Urinary bladder (tissue), 4 donors: ENCODE results near the gene FAM193B. TPM values are rescaled to one million over a fixed set of nuclear protein-coding genes. Genes with fewer than 3 reads are reported as not detected.

Experiments used
- DNase-seq: peaks from one replicate; pipeline ENCODE4 v3.0.0-alpha.2; 2015; ENCODE audit errors: extremely low spot score
- H3K27ac ChIP-seq: one replicate; pipeline ENCODE4 v1.5.1; 2013; ENCODE audit warnings: low read depth, mild to moderate bottlenecking, moderate library complexity
- H3K36me3 ChIP-seq: one replicate; pipeline ENCODE4 v1.6.1; 2013; ENCODE audit warnings: mild to moderate bottlenecking, moderate library complexity; ENCODE audit not compliant: insufficient read depth
- H3K4me1 ChIP-seq: one replicate; pipeline ENCODE4 v1.6.1; 2013; ENCODE audit warnings: mild to moderate bottlenecking, moderate library complexity; ENCODE audit not compliant: insufficient read depth
- H3K4me3 ChIP-seq: one replicate; pipeline ENCODE4 v1.5.1; 2013; ENCODE audit warnings: low read depth, low read length
- WGBS: extraction: QIAGEN DNeasy Blood & Tissue Kit; methylation state at CpG from one replicate; pipeline ENCODE4 v1.1.7; 2013; 5-methylcytosine and 5-hydroxymethylcytosine counted together
- polyA plus RNA-seq: library from polyadenylated mRNA; stranded (reverse); fragments of 200-250 nt; gene quantifications from one replicate; pipeline ENCODE4 v1.2.3, GENCODE V29; 2013
- total RNA-seq: library from RNA; depleted of rRNA; stranded (reverse); fragments of >200 nt; gene quantifications from one replicate; pipeline ENCODE4 v1.2.3, GENCODE V29; 2014
- donor health status: healthy with polysubstance abuse.
- donor health status: healthy.

Gene FAM193B
- total and polyA plus RNA-seq, 2 donors: 22.8 to 66.7 TPM

- no peaks in the 10 kb centered on the region for H3K4me1 ChIP-seq
- WGBS: 76% methylated on average over 10 of the region's 10 CpGs
- DNase-seq: no peak
- H3K27ac ChIP-seq: no peak overlapping the region
- H3K36me3 ChIP-seq: no peaks in the 10 kb centered on the region
- no peak overlapping the region for H3K4me3 ChIP-seq
Measured at GRCh38 chr5:177524941-177525655, 29.3 kb downstream of the FAM193B start.

DNA sequence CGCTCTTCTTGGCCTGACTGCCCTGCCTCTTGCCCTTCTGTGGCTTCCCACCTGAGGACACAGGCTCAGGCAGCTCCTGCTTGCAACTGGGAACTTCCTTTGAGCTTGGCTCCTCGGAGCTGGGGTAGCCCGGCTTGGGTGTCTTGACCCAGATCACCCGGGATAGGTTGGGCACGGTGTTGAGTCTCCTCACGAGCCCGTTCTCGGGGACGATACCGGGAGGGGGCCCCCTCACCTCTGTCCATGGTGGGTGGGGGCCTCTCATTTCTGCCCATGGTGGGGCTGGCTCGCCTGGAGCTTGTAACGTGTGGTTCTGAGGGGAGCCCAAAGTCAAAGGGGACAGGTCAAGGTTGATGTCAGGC is 29.8 kb downstream of the FAM193B start:
- no peak overlapping the region for H3K4me3 ChIP-seq

GRCh38 chr5:177523711-177524538 is 30.4 kb downstream of the FAM193B start:
- DNase-seq: no peak
- Histone ChIP-seq H3K4me3 (no peak overlapping the region), H3K36me3 (no peaks in the 10 kb centered on the region), H3K27ac (no peak overlapping the region), H3K4me1 (no peaks in the 10 kb centered on the region)
- WGBS: 96% methylated on average over 19 of the region's 19 CpGs

More for the DNA sequence above, 29.8 kb downstream of the FAM193B start:
- no peak for DNase-seq
- H3K36me3 ChIP-seq: no peaks in the 10 kb centered on the region
- no peak overlapping the region for H3K27ac ChIP-seq
- 91% methylated on average over 12 of the region's 12 CpGs for WGBS
- H3K4me1 ChIP-seq: no peaks in the 10 kb centered on the region

DNA sequence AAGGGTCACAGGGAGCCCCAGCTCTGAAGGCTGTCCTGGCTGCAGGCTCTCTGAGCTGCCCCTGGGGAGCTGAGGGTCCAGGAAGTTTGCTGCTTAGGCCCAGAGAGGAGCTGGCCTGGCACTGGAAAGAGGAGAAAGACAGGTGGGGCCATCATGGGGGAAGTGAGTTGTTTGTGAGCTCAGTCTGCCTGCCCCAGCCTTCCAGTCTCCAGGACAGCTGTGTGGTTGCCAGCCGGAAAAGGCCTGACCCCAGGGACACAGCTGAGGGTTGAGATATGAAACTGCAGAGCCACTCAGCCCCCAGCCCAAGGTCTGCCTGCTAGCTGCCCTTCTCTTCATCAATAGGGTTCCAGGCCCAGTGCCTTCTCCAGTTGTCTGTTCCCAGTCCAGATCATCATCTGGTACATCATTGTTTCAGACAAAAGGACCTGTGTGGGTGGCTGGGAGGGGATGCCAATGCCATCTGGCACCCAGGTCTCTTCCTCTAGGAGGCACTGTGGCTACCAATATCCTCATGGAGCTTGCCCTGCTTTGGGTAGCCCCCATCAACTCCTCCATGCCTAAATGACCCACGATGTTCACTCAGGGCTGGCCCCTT is 33.3 kb downstream of the FAM193B start:
- no peaks in the 10 kb centered on the region for H3K4me1 ChIP-seq
- no peak overlapping the region for H3K4me3 ChIP-seq
- no peaks in the 10 kb centered on the region for H3K36me3 ChIP-seq
- no peak for DNase-seq
- WGBS: 78% methylated on average over 2 of the region's 2 CpGs
- no peak overlapping the region for H3K27ac ChIP-seq

DNA sequence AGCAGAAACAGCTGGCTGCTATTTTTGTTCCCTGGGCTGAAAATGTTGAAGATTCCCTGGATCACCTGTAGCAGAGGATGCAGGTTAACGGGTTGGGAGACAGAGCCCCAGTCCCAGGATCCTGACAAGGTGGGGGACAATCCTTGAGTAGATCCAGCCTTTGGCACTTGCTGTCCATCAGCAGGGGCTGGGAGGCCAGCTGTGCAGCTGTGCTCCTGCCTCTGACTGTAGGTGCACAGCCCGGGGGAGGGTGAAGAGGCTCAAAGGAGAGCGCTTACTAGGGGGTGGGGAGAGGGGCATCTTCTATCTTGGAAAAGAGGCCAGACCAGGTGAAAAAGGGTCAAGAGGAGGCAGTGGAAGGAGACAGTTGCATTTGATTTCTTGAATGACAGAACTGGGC is 34.1 kb downstream of the FAM193B start:
- H3K27ac ChIP-seq: no peak overlapping the region
- no peak for DNase-seq
- no peak overlapping the region for H3K4me3 ChIP-seq
- WGBS: 94% methylated on average over 3 of the region's 3 CpGs
- no peaks in the 10 kb centered on the region for H3K36me3 ChIP-seq
- no peaks in the 10 kb centered on the region for H3K4me1 ChIP-seq

- Histone ChIP-seq H3K27ac (no peak overlapping the region), H3K36me3 (no peaks in the 10 kb centered on the region), H3K4me3 (no peak overlapping the region), H3K4me1 (no peaks in the 10 kb centered on the region)
- DNase-seq: no peak
- 93% methylated on average over 13 of the region's 13 CpGs for WGBS
Measured at GRCh38 chr5:177519463-177520235, 34.7 kb downstream of the FAM193B start.

DNA sequence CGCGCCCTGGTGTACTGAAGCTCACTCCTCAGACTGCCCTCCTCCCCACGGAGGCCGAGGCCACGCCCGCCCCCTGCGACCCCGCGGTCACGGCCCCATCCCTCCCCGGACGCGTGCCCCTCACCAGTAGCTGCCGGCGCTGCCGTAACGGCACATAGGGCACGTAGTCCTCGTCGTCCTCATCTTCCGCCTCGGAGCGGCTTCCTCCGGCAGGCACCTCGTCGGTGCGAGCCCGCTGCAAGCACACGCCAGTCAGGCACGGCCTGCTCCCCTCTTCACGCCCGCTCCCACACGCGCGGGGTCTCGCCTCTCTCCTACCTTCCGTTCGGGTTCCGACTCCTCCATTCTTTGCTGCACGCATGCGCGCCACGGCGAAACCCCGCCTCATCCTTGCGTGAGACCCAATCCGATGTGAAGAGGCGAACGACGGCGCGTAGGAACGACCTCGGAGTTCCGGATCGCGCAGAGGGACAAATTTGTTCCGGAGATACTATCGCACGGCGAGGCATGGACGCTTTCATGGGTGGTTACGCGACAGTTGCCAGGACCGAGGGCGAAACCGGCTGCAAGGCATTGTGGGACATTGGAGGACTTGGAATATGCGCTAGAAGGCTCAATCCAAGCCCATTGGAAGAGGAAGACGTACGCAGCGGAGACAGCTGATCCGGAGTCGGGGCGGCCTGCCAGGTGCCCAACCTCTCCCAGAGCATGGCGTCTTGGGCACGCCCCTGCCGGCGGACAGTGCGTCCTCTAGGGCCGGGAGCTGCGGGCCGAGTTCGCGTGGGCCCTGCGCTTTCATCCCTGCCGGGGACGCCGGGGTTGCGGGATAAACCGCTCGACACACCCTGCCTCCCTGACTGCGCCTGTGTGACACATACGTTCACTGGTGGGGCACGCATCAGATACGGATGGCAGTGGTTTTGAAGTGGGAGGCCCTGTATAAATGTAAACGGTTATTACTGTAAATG is 37.5 kb downstream of the FAM193B start, which contains the start of gene DDX41:
DDX41 (minus strand) TSS at position 361 of the 968 bp plus-strand sequence; CDS start at position 345, 16 bp downstream.
- peak within 1 kb of the TSS; percentile 92 for H3K4me3 ChIP-seq
- under 1% methylated on average over 96 of the region's 96 CpGs for WGBS
- DNase-seq: peak; percentile 97
- H3K36me3 ChIP-seq: no peaks in the 10 kb centered on the region
- peak within 1 kb of the TSS; percentile 82 for H3K27ac ChIP-seq
- H3K4me1 ChIP-seq: no peaks in the 10 kb centered on the region

DNA sequence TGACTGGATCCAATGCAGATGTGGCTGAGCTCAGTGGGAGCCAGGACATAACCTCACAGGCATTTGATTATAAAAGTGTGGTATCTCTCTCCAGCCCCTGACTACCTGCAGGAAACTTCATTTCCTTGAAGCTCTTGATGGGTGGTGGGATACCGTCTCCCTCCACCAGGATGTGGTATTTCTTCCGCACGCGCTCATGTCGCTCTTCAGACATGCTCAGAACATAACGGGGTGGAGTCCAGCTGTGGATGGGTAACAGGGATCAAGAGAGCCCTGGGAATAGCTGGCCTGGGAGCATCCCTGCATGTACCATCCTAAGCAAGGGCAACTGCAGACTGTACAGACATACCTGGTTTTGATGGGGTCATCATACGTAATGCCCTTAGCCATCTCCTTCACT is 38.8 kb downstream of the FAM193B start:
- DNase-seq: no peak
- Histone ChIP-seq H3K4me3 (peak overlapping the region; percentile 92), H3K4me1 (no peaks in the 10 kb centered on the region), H3K36me3 (peaks cover 2% of the 10 kb centered on the region), H3K27ac (no peak overlapping the region)
- 89% methylated on average over 7 of the region's 7 CpGs for WGBS

DNA sequence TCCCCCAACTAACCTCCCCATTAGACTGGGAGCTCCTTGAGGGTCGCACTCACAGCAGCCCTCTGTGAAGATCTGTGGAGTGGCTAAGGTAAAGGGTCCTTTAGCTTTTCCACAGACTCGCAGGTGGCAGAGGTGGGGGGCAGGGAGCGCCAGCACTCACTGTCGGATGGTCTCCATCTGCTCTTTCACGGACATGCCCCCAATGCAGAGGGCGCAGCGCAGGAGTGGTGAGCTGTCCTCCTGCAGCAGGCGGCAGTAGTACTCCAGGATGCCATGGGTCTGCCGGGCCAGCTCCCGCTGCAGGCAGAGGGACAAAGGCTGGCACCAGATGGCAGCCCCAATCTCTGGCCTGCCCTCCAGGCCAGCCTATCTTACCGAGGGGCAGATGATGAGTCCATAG is 39.8 kb downstream of the FAM193B start:
- peaks cover 2% of the 10 kb centered on the region for H3K36me3 ChIP-seq
- WGBS: 93% methylated on average over 11 of the region's 11 CpGs
- no peaks in the 10 kb centered on the region for H3K4me1 ChIP-seq
- H3K4me3 ChIP-seq: no peak overlapping the region
- H3K27ac ChIP-seq: no peak overlapping the region
- DNase-seq: no peak

GRCh38 chr5:177513500-177513899 is 40.9 kb downstream of the FAM193B start:
- Histone ChIP-seq H3K4me1 (no peaks in the 10 kb centered on the region), H3K36me3 (peaks cover 2% of the 10 kb centered on the region), H3K4me3 (no peak overlapping the region), H3K27ac (no peak overlapping the region)
- no peak for DNase-seq
- WGBS: 96% methylated on average over 15 of the region's 15 CpGs

- no peak overlapping the region for H3K4me3 ChIP-seq
- H3K4me1 ChIP-seq: no peaks in the 10 kb centered on the region
- H3K36me3 ChIP-seq: peaks cover 2% of the 10 kb centered on the region
- no peak for DNase-seq
- no peak overlapping the region for H3K27ac ChIP-seq
- WGBS: 95% methylated on average over 16 of the region's 16 CpGs
Measured at GRCh38 chr5:177512736-177513380, 41.5 kb downstream of the FAM193B start.
